Stomach (tissue), 9 donors: Measurements from ENCODE around the gene MBP. TPM values are rescaled to one million over a fixed set of nuclear protein-coding genes. Genes with fewer than 3 reads are reported as not detected.

Source experiments
- DNase-seq, 2 donors: peaks; one replicate each; pipeline versions ENCODE4 v3.0.0 to v3.0.0-alpha.2; 2013 to 2019
- H3K27ac ChIP-seq, 5 donors: fragments of 200-600 bp in 4 of 5; sonication (generic) in 4 of 5; one replicate each; pipeline ENCODE4 v1.5.1; 2013 to 2019; ENCODE audit warnings: mild to moderate bottlenecking in 1 of 5, moderate library complexity in 1 of 5
- H3K27me3 ChIP-seq, 3 donors: fragments of 200-600 bp; sonication (generic); one replicate each; pipeline ENCODE4 v1.5.1; 2017 to 2019; ENCODE audit warnings: mixed run types in 1 of 3
- H3K36me3 ChIP-seq, 4 donors: fragments of 200-600 bp; sonication (generic); 1 replicate in 3 of 4; 2 replicates in 1 of 4; pipeline ENCODE4 v1.5.1; 2016 to 2019
- H3K4me1 ChIP-seq, 4 donors: fragments of 200-600 bp; sonication (generic); one replicate each; pipeline ENCODE4 v1.5.1; 2016 to 2019
- H3K4me3 ChIP-seq, 4 donors: fragments of 200-600 bp; sonication (generic) in 3 of 4; one replicate each; pipeline ENCODE4 v1.5.1; 2016 to 2019; ENCODE audit warnings: mild to moderate bottlenecking in 1 of 4
- H3K9me3 ChIP-seq, 4 donors: fragments of 200-600 bp; sonication (generic); one replicate each; pipeline ENCODE4 v1.5.1; 2016 to 2019
- EP300 ChIP-seq: sonication (generic); formaldehyde crosslinking; IDR thresholded peaks from one replicate; pipeline ENCODE4 v1.6.1; 2017; ENCODE audit warnings: antibody characterized with exemption
- POLR2A ChIP-seq, 4 donors: fragments of 450-650 bp; IDR thresholded peaks; one replicate each; pipeline ENCODE4 v1.6.1; 2016; ENCODE audit warnings: antibody characterized with exemption in 4 of 4, control low read depth in 2 of 4, mild to moderate bottlenecking in 1 of 4, moderate library complexity in 1 of 4
- POLR2AphosphoS5 ChIP-seq, 3 donors: sonication (generic); formaldehyde crosslinking; IDR thresholded peaks; one replicate each; pipeline ENCODE4 v1.6.1; 2016; ENCODE audit warnings: antibody characterized with exemption in 3 of 3
- WGBS, 5 donors: extraction: QIAGEN DNeasy Blood & Tissue Kit in 3 of 5; methylation state at CpG; one replicate each; pipeline versions ENCODE4 v1.1.5 to v1.1.7; 2013 to 2018; 5-methylcytosine and 5-hydroxymethylcytosine counted together
- intact Hi-C: fragments of 100-400 bp; cut with DNase I; formaldehyde crosslinking; loops from one replicate; pipeline ENCODE4 v1.15.1; 2023; ENCODE audit warnings: low total_unique reads
- polyA plus RNA-seq, 3 donors: library from polyadenylated mRNA; stranded (reverse); fragments of 200-250 nt; gene quantifications; one replicate each; pipeline ENCODE4 v1.2.3, GENCODE V29; 2013
- total RNA-seq, 5 donors: library from RNA; depleted of rRNA; stranded (reverse); fragments of >200 nt; gene quantifications; one replicate each; pipeline versions ENCODE4 v1.1.0 to v1.2.3, GENCODE V29; 2014 to 2016
- TF ChIP-seq, protein P1 (sequence below), 7 experiments: fragments of 450-650 bp in 4 of 7; fragments of 200-600 bp in 3 of 7; sonication (generic) in 3 of 7; IDR thresholded peaks; one replicate each; pipeline ENCODE4 v1.5.1; 2016 to 2019; ENCODE audit warnings: antibody characterized with exemption in 7 of 7, control low read depth in 2 of 7, mild to moderate bottlenecking in 1 of 7
- donor health status: healthy with polysubstance abuse.
- donor health status: Bipolar disorder and iron deficiency.
- donor health status: healthy.

MBP gene
- total and polyA plus RNA-seq, 8 donors = 7.9 to 407 (median 33.3) TPM

- H3K36me3 ChIP-seq = peaks cover 0 to 19% (median 6%) of the 10 kb centered on the region in 4 donors
- no peak overlapping the region for H3K27ac ChIP-seq
- no peak for DNase-seq
- TF ChIP-seq POLR2AphosphoS5 (IDR thresholded peaks at IDR 0.05) (no peak), POLR2A (IDR thresholded peaks at IDR 0.05) (no peak)
- TF ChIP-seq, protein P1, sequence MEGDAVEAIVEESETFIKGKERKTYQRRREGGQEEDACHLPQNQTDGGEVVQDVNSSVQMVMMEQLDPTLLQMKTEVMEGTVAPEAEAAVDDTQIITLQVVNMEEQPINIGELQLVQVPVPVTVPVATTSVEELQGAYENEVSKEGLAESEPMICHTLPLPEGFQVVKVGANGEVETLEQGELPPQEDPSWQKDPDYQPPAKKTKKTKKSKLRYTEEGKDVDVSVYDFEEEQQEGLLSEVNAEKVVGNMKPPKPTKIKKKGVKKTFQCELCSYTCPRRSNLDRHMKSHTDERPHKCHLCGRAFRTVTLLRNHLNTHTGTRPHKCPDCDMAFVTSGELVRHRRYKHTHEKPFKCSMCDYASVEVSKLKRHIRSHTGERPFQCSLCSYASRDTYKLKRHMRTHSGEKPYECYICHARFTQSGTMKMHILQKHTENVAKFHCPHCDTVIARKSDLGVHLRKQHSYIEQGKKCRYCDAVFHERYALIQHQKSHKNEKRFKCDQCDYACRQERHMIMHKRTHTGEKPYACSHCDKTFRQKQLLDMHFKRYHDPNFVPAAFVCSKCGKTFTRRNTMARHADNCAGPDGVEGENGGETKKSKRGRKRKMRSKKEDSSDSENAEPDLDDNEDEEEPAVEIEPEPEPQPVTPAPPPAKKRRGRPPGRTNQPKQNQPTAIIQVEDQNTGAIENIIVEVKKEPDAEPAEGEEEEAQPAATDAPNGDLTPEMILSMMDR (IDR thresholded peaks at IDR 0.05) = no peak
- H3K4me3 ChIP-seq = no peak overlapping the region
- WGBS, 5 donors = 88 to 96% (median 93%) methylated on average over 5 of the region's 5 CpGs
- H3K4me1 ChIP-seq = peaks cover 21 to 81% (median 40%) of the 10 kb centered on the region in 4 donors
- intact Hi-C loops = no loop called here
- H3K9me3 ChIP-seq = no peaks in the 10 kb centered on the region
- no peaks in the 10 kb centered on the region for H3K27me3 ChIP-seq
These were observed 41.2 kb downstream of the MBP start for GRCh38 chr18:77091366-77091765.

- intact Hi-C loops = no loop called here
- peaks cover 0 to 18% (median 6%) of the 10 kb centered on the region in 4 donors for H3K36me3 ChIP-seq
- H3K4me1 ChIP-seq = peaks cover 26 to 81% (median 41%) of the 10 kb centered on the region in 4 donors
- H3K9me3 ChIP-seq = no peaks in the 10 kb centered on the region
- DNase-seq = no peak
- peak overlapping the region in 1 of 5 donors; percentile 75 for H3K27ac ChIP-seq
- 83 to 90% (median 84%) methylated on average over 18 of the region's 18 CpGs for WGBS, 5 donors
- H3K4me3 ChIP-seq = no peak overlapping the region
- H3K27me3 ChIP-seq = no peaks in the 10 kb centered on the region
- TF ChIP-seq, protein P1 (IDR thresholded peaks at IDR 0.05) = no peak
- TF ChIP-seq EP300 (no peak), POLR2AphosphoS5 (IDR thresholded peaks at IDR 0.05) (no peak), POLR2A (IDR thresholded peaks at IDR 0.05) (no peak)
These were observed 41.9 kb downstream of the MBP start for GRCh38 chr18:77090546-77091174.

DNA sequence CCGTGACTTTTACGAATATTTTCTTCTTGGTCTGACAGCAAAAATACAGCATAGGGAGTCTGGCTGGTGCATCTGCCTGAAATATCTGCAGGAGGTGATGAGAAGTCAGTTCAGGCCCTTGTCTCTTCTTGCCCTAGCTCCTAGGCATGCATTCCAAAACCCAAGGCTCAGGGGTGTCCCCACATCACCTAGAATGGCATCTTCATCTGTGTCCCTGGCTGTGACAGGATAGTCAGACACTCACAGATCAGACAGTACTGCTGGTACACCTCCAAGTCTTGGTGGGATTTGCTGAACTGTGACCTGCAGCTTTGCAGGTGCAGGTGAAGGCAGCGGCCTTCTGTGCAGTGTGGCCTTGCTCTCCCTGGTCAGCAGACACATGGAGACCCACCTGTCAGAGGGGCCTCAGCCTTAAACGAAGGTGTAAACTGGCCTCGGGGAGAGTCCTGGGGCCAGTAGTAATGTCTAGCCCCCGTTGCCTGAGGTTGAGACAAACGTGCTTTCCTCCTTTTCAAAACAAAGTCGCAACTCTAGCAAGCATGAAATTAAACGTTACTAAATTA, 42.8 kb downstream of the MBP start:
- Histone ChIP-seq H3K36me3 (peaks cover 0 to 18% (median 3%) of the 10 kb centered on the region in 4 donors), H3K27me3 (no peaks in the 10 kb centered on the region), H3K4me1 (peaks cover 29 to 81% (median 43%) of the 10 kb centered on the region in 4 donors), H3K4me3 (no peak overlapping the region), H3K27ac (peak overlapping the region in 2 of 5 donors; percentile 48 to 75), H3K9me3 (no peaks in the 10 kb centered on the region)
- WGBS, 5 donors = 91 to 94% (median 91%) methylated on average over 9 of the region's 9 CpGs
- DNase-seq = no peak
- intact Hi-C loops = no loop called here
- TF ChIP-seq, protein P1 (IDR thresholded peaks at IDR 0.05) = no peak
- TF ChIP-seq EP300 = no peak
- no peak for TF ChIP-seq POLR2AphosphoS5 (IDR thresholded peaks at IDR 0.05)
- no peak for TF ChIP-seq POLR2A (IDR thresholded peaks at IDR 0.05)

DNA sequence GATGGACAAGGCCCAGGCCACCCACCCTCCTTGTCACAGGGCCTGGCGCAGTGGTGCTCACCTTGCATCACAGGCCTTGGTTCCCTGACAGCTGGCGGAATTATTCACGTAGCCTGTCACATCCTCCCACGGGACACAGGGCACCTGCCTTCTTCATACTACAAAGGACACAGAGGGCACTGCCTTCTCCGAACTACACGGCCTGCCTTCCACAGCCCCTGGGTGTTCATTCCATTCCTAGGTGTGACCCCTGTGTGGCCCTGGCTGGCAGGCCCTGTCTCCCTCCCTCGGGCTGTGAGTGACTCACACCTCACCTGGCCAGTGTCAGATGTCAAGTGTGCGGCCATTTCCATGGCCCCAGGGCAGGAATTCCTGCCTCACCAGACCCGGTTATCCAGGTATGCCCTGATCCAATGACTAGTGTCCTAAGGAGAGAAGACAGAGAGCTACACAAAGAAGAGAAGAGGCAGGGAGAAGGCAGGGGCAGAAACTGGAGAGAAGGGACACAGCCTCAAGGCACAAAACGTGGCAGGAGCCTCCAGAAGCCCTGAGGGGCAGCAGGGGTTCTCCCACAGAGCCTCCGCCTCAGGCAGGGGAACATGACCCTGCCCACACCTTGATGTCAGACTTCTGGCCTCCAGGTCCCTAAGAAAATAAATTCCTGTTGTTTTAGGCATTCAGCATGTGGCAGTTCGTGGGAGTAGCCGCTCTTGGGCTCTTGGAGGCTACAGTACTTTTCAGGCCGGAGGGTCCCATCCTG, 43.4 kb downstream of the MBP start:
- no peaks in the 10 kb centered on the region for H3K27me3 ChIP-seq
- intact Hi-C loops = no loop called here

More for the DNA sequence above, 43.4 kb downstream of the MBP start:
- peaks cover 0 to 18% (median 0%) of the 10 kb centered on the region in 4 donors for H3K36me3 ChIP-seq
- DNase-seq = peak in 1 of 2 donors; percentile 57
- no peak for TF ChIP-seq POLR2A (IDR thresholded peaks at IDR 0.05)
- TF ChIP-seq POLR2AphosphoS5 (IDR thresholded peaks at IDR 0.05) = peak in 2 of 3 donors; percentile 7 to 48
- H3K27ac ChIP-seq = peak overlapping the region in 4 of 5 donors; percentile 23 to 75 (median 53)
- no peaks in the 10 kb centered on the region for H3K9me3 ChIP-seq
- H3K4me1 ChIP-seq = peaks cover 31 to 81% (median 47%) of the 10 kb centered on the region in 4 donors
- H3K4me3 ChIP-seq = no peak overlapping the region
- WGBS, 5 donors = 63 to 82% (median 68%) methylated on average over 12 to 14 of the region's 14 CpGs
